Fibroblast of skin of abdomen (primary cell): ENCODE results near the gene USP24. TPM values are rescaled to one million over a fixed set of nuclear protein-coding genes. Genes with fewer than 3 reads are reported as not detected.

ENCODE experiments used
- DNase-seq: peaks from one replicate; pipeline ENCODE4 v3.0.0-alpha.2; 2013
- polyA plus RNA-seq, 2 experiments: library from polyadenylated mRNA; unstranded; fragments of 120-200 nt; gene quantifications; one replicate each; pipeline ENCODE4 v1.2.1, GENCODE V29; 2013; ENCODE audit not compliant: insufficient read length in 2 of 2

USP24 gene
- polyA plus RNA-seq (2013, experiment 1 of 2; ENCODE audit: insufficient read length) = 18.6 TPM
- polyA plus RNA-seq (2013, experiment 2 of 2; ENCODE audit: insufficient read length) = 16.7 TPM

- DNase-seq = peak; percentile 72
Measured at GRCh38 chr1:55215194-55216021, at the start of gene USP24. USP24 (minus strand) TSS chr1:55215364; CDS start chr1:55215113, 251 bp downstream.

GRCh38 chr1:55262822-55263221 lies 47.7 kb upstream of the USP24 start:
- DNase-seq = peak; percentile 26

GRCh38 chr1:55259911-55260609 lies 44.9 kb upstream of the USP24 start:
- no peak for DNase-seq

- DNase-seq = no peak
Measured at GRCh38 chr1:55257958-55258357, 42.8 kb upstream of the USP24 start.

GRCh38 chr1:55255901-55256300 lies 40.7 kb upstream of the USP24 start:
- DNase-seq = no peak

GRCh38 chr1:55252942-55253589 lies 37.9 kb upstream of the USP24 start:
- DNase-seq = no peak

GRCh38 chr1:55250399-55251075 lies 35.4 kb upstream of the USP24 start:
- DNase-seq = no peak

- no peak for DNase-seq
Measured at GRCh38 chr1:55249646-55250398, 34.7 kb upstream of the USP24 start.

GRCh38 chr1:55246896-55247295 lies 31.7 kb upstream of the USP24 start:
- DNase-seq = no peak

GRCh38 chr1:55246331-55246730 lies 31.2 kb upstream of the USP24 start:
- DNase-seq = no peak

GRCh38 chr1:55245781-55246180 lies 30.6 kb upstream of the USP24 start:
- no peak for DNase-seq

GRCh38 chr1:55244476-55245099 lies 29.4 kb upstream of the USP24 start:
- DNase-seq = peak; percentile 21

- no peak for DNase-seq
Measured at GRCh38 chr1:55243655-55244054, 28.5 kb upstream of the USP24 start.

- DNase-seq = no peak
Measured at GRCh38 chr1:55239548-55239947, 24.4 kb upstream of the USP24 start.

- DNase-seq = peak; percentile 74
Measured at GRCh38 chr1:55235722-55236121, 20.6 kb upstream of the USP24 start.

GRCh38 chr1:55234016-55234415 lies 18.9 kb upstream of the USP24 start:
- peak; percentile 61 for DNase-seq

- no peak for DNase-seq
Measured at GRCh38 chr1:55233145-55233777, 18.1 kb upstream of the USP24 start.

- DNase-seq = no peak
Measured at GRCh38 chr1:55232448-55233144, 17.4 kb upstream of the USP24 start.

- DNase-seq = no peak
Measured at GRCh38 chr1:55231745-55232144, 16.6 kb upstream of the USP24 start.

- peak; percentile 14 for DNase-seq
Measured at GRCh38 chr1:55230659-55231058, 15.5 kb upstream of the USP24 start.
